BLaER1 (cell line): ENCODE measurements around the gene PHF14.

ENCODE experiments used
- H3K27ac ChIP-seq: shearing (Covaris generic); formaldehyde crosslinking; 2 replicates; pipeline ENCODE4 v1.8.1; 2022
- H3K27me3 ChIP-seq: shearing (Covaris generic); formaldehyde crosslinking; 2 replicates; pipeline ENCODE4 v1.8.1; 2022
- H3K36me3 ChIP-seq: shearing (Covaris generic); formaldehyde crosslinking; 2 replicates; pipeline ENCODE4 v1.8.1; 2022
- H3K4me1 ChIP-seq: shearing (Covaris generic); formaldehyde crosslinking; 2 replicates; pipeline ENCODE4 v1.8.1; 2022
- H3K4me2 ChIP-seq: shearing (Covaris generic); formaldehyde crosslinking; 2 replicates; pipeline ENCODE4 v1.8.1; 2022
- H3K4me3 ChIP-seq: shearing (Covaris generic); formaldehyde crosslinking; 2 replicates; pipeline ENCODE4 v1.8.1; 2022
- H3K9ac ChIP-seq: shearing (Covaris generic); formaldehyde crosslinking; 2 replicates; pipeline ENCODE4 v1.8.1; 2022
- H3K9me3 ChIP-seq: shearing (Covaris generic); formaldehyde crosslinking; 2 replicates; pipeline ENCODE4 v1.8.1; 2022
- H4K20me1 ChIP-seq: shearing (Covaris generic); formaldehyde crosslinking; 2 replicates; pipeline ENCODE4 v1.8.1; 2022
- Cebpa-rat ChIP-seq: shearing (Covaris generic); IDR thresholded peaks from 2 replicates; pipeline ENCODE4 v1.8.1; 2022

The PHF14 gene

GRCh38 chr7:11082552-11083213, 109.0 kb downstream of the PHF14 start:
- Histone ChIP-seq H3K4me3 (no peak overlapping the region), H3K27ac (peak overlapping the region; percentile 28; the same call in 1 of the 2 replicates), H3K4me1 (peaks cover 5% of the 10 kb centered on the region; the same call in 1 of the 2 replicates), H4K20me1 (no peaks in the 10 kb centered on the region), H3K36me3 (peaks cover 34% of the 10 kb centered on the region), H3K9me3 (no peaks in the 10 kb centered on the region), H3K27me3 (no peaks in the 10 kb centered on the region), H3K4me2 (no peak overlapping the region), H3K9ac (no peak overlapping the region)
- TF ChIP-seq Cebpa-rat, result no peak

DNA sequence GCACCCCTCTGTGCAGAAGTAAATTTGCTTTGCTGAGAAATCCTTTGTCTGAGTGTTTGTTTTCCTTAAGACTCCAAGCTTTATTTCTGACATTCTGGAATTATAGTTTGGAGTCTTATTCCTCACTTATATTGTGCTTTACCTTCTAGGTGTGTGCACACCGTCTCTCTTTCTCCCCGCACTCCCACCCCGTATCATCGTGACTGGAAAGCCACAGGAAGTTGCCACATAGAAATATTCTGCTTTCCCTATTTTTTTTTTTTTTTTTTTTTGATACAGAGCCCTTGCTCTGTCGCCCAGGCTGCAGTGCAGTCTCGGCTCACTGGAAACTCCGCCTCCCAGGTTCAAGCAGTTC, 109.5 kb downstream of the PHF14 start:
- no peaks in the 10 kb centered on the region for H3K27me3 ChIP-seq
- H3K36me3 ChIP-seq, result peaks cover 34% of the 10 kb centered on the region
- H3K9me3 ChIP-seq, result no peaks in the 10 kb centered on the region
- no peak overlapping the region; the same call in 1 of the 2 replicates for H3K27ac ChIP-seq
- no peak overlapping the region for H3K4me3 ChIP-seq
- no peak overlapping the region for H3K4me2 ChIP-seq
- no peak for TF ChIP-seq Cebpa-rat
- peaks cover 5% of the 10 kb centered on the region; the same call in 1 of the 2 replicates for H3K4me1 ChIP-seq
- no peaks in the 10 kb centered on the region for H4K20me1 ChIP-seq
- no peak overlapping the region for H3K9ac ChIP-seq

DNA sequence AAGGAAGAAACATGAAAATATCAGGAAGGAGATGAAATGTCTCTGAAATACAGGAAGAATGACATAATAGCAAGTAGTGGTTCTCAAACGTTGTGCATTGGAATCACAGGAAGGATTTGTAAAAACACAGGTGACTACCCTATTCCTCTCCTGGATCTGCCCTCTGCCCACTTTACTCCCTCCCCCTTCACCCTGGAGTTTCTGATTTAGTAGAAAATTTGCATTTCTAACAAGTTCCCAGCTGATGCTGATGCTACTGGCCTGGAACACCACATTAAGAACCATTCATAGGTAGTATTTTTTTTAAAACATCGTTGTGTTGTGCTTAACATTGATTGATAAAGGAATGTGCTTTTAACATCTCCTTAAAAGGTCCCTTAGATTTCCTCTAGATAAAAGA, 130.9 kb downstream of the PHF14 start:
- H3K36me3 ChIP-seq, result peaks cover 15% of the 10 kb centered on the region; the same call in 1 of the 2 replicates

DNA sequence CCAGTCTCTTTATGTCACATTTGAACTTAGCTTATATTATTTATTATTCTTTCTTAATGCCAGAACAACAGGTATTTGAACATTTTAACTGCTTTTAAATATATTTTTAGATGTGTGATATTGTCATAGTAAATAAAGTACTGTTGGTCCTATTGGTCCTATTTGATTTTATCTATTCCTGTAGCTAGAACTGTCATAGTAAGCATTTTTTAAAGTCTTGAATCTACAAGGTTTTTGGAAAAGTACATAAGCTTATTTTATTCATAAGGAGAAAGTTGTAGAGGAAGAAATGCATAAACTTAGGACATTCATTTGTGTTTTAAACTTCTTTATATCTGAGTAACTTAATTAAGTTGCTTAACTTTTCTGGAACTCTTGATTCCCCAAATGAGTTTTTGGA, 136.0 kb downstream of the PHF14 start:
- Histone ChIP-seq H3K27me3 (no peaks in the 10 kb centered on the region), H3K9ac (no peak overlapping the region)

More for the DNA sequence above, 130.9 kb downstream of the PHF14 start:
- H3K9ac ChIP-seq, result no peak overlapping the region
- H4K20me1 ChIP-seq, result no peaks in the 10 kb centered on the region
- H3K4me1 ChIP-seq, result no peaks in the 10 kb centered on the region
- H3K27me3 ChIP-seq, result no peaks in the 10 kb centered on the region
- no peaks in the 10 kb centered on the region for H3K9me3 ChIP-seq
- no peak overlapping the region for H3K4me3 ChIP-seq
- no peak overlapping the region for H3K27ac ChIP-seq
- TF ChIP-seq Cebpa-rat, result no peak
- H3K4me2 ChIP-seq, result no peak overlapping the region

GRCh38 chr7:11120068-11120664, 146.5 kb downstream of the PHF14 start:
- Histone ChIP-seq H3K4me3 (no peak overlapping the region), H3K27me3 (no peaks in the 10 kb centered on the region), H3K4me1 (no peaks in the 10 kb centered on the region), H3K27ac (no peak overlapping the region), H3K9me3 (peaks cover 7% of the 10 kb centered on the region; the same call in 1 of the 2 replicates), H3K9ac (no peak overlapping the region), H3K36me3 (peaks cover 24% of the 10 kb centered on the region), H3K4me2 (no peak overlapping the region), H4K20me1 (no peaks in the 10 kb centered on the region)
- no peak for TF ChIP-seq Cebpa-rat

More for the DNA sequence above, 136.0 kb downstream of the PHF14 start:
- Histone ChIP-seq H3K4me1 (no peaks in the 10 kb centered on the region), H3K9me3 (no peaks in the 10 kb centered on the region), H3K4me3 (no peak overlapping the region), H3K4me2 (no peak overlapping the region), H3K27ac (no peak overlapping the region), H4K20me1 (no peaks in the 10 kb centered on the region), H3K36me3 (peaks cover 7% of the 10 kb centered on the region; the same call in 1 of the 2 replicates)
- TF ChIP-seq Cebpa-rat, result no peak

DNA sequence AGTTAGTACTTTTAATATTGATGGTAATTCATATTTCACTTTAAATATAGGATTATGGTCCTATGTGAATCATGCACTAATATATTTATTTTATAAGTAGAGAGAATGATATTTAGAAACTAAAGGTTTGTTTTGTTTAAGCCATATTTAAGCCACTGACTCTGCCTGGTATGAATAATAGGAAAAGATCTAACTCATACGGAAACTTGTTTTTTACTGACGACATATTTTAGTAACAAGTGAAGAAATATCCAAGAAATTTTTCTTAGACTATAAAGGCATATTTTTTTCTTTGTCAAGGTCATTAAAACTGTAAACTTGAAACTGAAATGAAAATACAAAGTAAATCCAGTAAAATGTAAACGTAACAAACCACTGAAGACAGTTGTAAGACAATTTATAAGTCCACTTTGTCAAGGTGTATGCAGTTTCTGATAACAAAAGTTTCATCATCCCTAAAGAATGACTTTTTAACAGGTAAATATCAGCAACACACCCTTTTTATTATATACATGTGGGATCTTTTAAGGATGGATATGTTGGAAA, 147.1 kb downstream of the PHF14 start:
- H3K27me3 ChIP-seq, result no peaks in the 10 kb centered on the region
- no peak overlapping the region for H3K4me3 ChIP-seq

GRCh38 chr7:11124856-11125559, 151.3 kb downstream of the PHF14 start:
- H3K9ac ChIP-seq, result no peak overlapping the region
- no peak overlapping the region for H3K27ac ChIP-seq
- TF ChIP-seq Cebpa-rat, result no peak
- peaks cover 43% of the 10 kb centered on the region for H3K4me1 ChIP-seq
- H3K4me3 ChIP-seq, result no peak overlapping the region
- no peak overlapping the region for H3K4me2 ChIP-seq
- H3K27me3 ChIP-seq, result no peaks in the 10 kb centered on the region
- peaks cover 7% of the 10 kb centered on the region; the same call in 1 of the 2 replicates for H3K9me3 ChIP-seq
- H3K36me3 ChIP-seq, result peaks cover 18% of the 10 kb centered on the region
- H4K20me1 ChIP-seq, result no peaks in the 10 kb centered on the region

More for the DNA sequence above, 147.1 kb downstream of the PHF14 start:
- no peak for TF ChIP-seq Cebpa-rat
- Histone ChIP-seq H3K36me3 (peaks cover 24% of the 10 kb centered on the region), H3K9ac (no peak overlapping the region), H3K27ac (no peak overlapping the region), H4K20me1 (no peaks in the 10 kb centered on the region), H3K4me1 (0 out of 2 replicates have a peak, but pooled peaks cover under 1% of the 10 kb centered on the region), H3K4me2 (no peak overlapping the region), H3K9me3 (peaks cover 7% of the 10 kb centered on the region; the same call in 1 of the 2 replicates)

DNA sequence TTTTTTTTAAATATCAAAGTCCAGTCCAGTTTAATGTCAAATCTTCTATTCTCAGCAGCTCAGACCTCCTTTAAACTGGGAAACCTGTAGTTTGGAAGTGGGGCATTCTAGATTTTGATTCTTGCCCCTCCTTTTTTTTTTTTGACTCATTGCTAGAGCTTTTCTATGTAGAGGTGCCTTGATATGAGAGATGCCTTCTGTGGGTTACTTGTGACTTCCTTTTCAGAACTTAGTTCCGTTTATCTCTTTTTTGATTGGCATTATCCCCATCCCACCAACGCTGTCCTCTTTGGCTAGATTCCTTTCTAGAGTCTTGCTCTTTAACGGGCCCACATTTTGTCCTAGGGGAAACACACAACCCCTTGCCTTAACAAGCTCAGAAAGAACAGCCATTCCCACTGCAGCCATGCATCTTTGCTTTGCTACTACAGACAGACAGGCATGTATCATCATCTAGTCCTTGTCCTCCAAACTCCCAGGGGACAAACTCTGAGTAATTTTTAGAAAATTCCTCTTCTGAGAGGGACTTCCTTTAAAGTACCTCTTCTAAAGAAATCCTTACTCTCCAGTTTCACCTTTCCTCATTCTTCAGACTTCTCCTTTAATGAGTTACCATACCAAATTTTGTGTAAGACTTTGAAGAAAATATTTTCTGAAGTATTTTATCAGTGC, 153.6 kb downstream of the PHF14 start:
- no peak for TF ChIP-seq Cebpa-rat
- H3K4me3 ChIP-seq, result 0 out of 2 replicates have a peak overlapping the region, but pooled peaks have one; percentile 0
- H3K9ac ChIP-seq, result no peak overlapping the region
- H3K27ac ChIP-seq, result peak overlapping the region; percentile 56
- H3K4me1 ChIP-seq, result peaks cover 46% of the 10 kb centered on the region
- no peaks in the 10 kb centered on the region for H4K20me1 ChIP-seq
- peaks cover 19% of the 10 kb centered on the region; the same call in 1 of the 2 replicates for H3K36me3 ChIP-seq
- peak overlapping the region; percentile 71 for H3K4me2 ChIP-seq
- H3K27me3 ChIP-seq, result no peaks in the 10 kb centered on the region
- H3K9me3 ChIP-seq, result no peaks in the 10 kb centered on the region

GRCh38 chr7:11127988-11128387, 154.3 kb downstream of the PHF14 start:
- TF ChIP-seq Cebpa-rat, result no peak
- H3K4me1 ChIP-seq, result peaks cover 51% of the 10 kb centered on the region
- H3K27ac ChIP-seq, result peak overlapping the region; percentile 56
- 0 out of 2 replicates have a peak overlapping the region, but pooled peaks have one; percentile 0 for H3K4me3 ChIP-seq
- no peaks in the 10 kb centered on the region for H3K27me3 ChIP-seq
- peaks cover 19% of the 10 kb centered on the region; the same call in 1 of the 2 replicates for H3K36me3 ChIP-seq
- peak overlapping the region; percentile 71 for H3K4me2 ChIP-seq
- no peaks in the 10 kb centered on the region for H4K20me1 ChIP-seq
- no peak overlapping the region for H3K9ac ChIP-seq
- no peaks in the 10 kb centered on the region for H3K9me3 ChIP-seq
